Transverse colon (tissue), 4 donors: ENCODE data around the gene DRD1. TPM values are rescaled to one million over a fixed set of nuclear protein-coding genes. Genes with fewer than 3 reads are reported as not detected.

ENCODE experiments used
- DNase-seq: peaks from one replicate; pipeline ENCODE4 v3.0.0-alpha.2; 2019
- H3K27ac ChIP-seq, 4 donors: fragments of 200-600 bp; sonication (generic); 2 replicates each; pipeline ENCODE4 v1.5.1; 2016 to 2018; ENCODE audit warnings: inconsistent platforms in 4 of 4
- H3K27me3 ChIP-seq: fragments of 200-600 bp; sonication (generic); 2 replicates; pipeline ENCODE4 v1.5.1; 2017; ENCODE audit warnings: inconsistent platforms
- H3K36me3 ChIP-seq, 4 donors: fragments of 200-600 bp; sonication (generic); 2 replicates each; pipeline ENCODE4 v1.5.1; 2017 to 2019; ENCODE audit warnings: inconsistent platforms in 4 of 4
- H3K4me1 ChIP-seq, 4 donors: fragments of 200-600 bp; sonication (generic); 2 replicates each; pipeline ENCODE4 v1.5.1; 2017 to 2020; ENCODE audit warnings: inconsistent platforms in 4 of 4
- H3K4me3 ChIP-seq, 4 donors: fragments of 200-600 bp; sonication (generic); 1 replicate in 1 of 4; 2 replicates in 3 of 4; pipeline versions ENCODE4 v1.5.1 to v1.6.1; 2017 to 2019; ENCODE audit warnings: inconsistent platforms in 4 of 4
- H3K9me3 ChIP-seq, 2 donors: fragments of 200-600 bp; sonication (generic); 2 replicates each; pipeline ENCODE4 v1.5.1; 2017 to 2019; ENCODE audit warnings: inconsistent platforms in 2 of 2
- CTCF ChIP-seq, 5 experiments: fragments of 200-600 bp in 3 of 5; fragments of 450-650 bp in 2 of 5; sonication (generic) in 3 of 5; IDR thresholded peaks; 1 replicate in 2 of 5; 2 replicates in 3 of 5; pipeline ENCODE4 v1.5.1; 2016 to 2017; ENCODE audit warnings: antibody characterized with exemption in 5 of 5, inconsistent platforms in 3 of 5, mild to moderate bottlenecking in 2 of 5, moderate library complexity in 1 of 5
- EP300 ChIP-seq: sonication (generic); formaldehyde crosslinking; IDR thresholded peaks from one replicate; pipeline ENCODE4 v1.6.1; 2017; ENCODE audit warnings: antibody characterized with exemption, low read depth
- POLR2A ChIP-seq: fragments of 450-650 bp; IDR thresholded peaks from one replicate; pipeline ENCODE4 v1.6.1; 2016; ENCODE audit warnings: antibody characterized with exemption, mild to moderate bottlenecking, moderate library complexity
- POLR2AphosphoS5 ChIP-seq, 3 donors: sonication (generic); formaldehyde crosslinking; IDR thresholded peaks; one replicate each; pipeline ENCODE4 v1.6.1; 2016; ENCODE audit warnings: antibody characterized with exemption in 3 of 3
- WGBS, 2 donors: methylation state at CpG; one replicate each; pipeline ENCODE4 v1.1.5; 2018; ENCODE audit warnings: low coverage in 1 of 2; 5-methylcytosine and 5-hydroxymethylcytosine counted together
- in situ Hi-C, 4 donors: fragments of 200-750 bp; cut with MboI; loops; one replicate each; pipeline versions ENCODE4 v1.15.0 to v1.15.1; 2017; ENCODE audit warnings: low sequenced_read_pairs in 3 of 4, low pct_ligation_motif_present in 1 of 4, low pct_unique_long_range_greater_than_20kb in 1 of 4
- intact Hi-C: fragments of 100-400 bp; cut with DNase I; formaldehyde crosslinking; loops from one replicate; pipeline ENCODE4 v1.15.1; 2023; ENCODE audit warnings: low total_unique reads
- total RNA-seq, 4 donors: library from RNA; depleted of rRNA; stranded (reverse); fragments of >200 nt; gene quantifications; one replicate each; pipeline ENCODE4 v1.1.0, GENCODE V29; 2016

The DRD1 gene
- under 1 TPM in 1 of 4 donors, not detected in 3; 0.16 TPM for total RNA-seq

- in situ Hi-C loops (loop anchor here in 3 of 4 donors (5.0 to 10.0 kb wide), 3 partner anchors 489 to 499 kb away; no protein-coding TSS in a partner anchor), intact Hi-C loops (no loop called here)
- H3K4me3 ChIP-seq = peak within 1 kb of the TSS in 2 of 4 donors; percentile 26 to 43
- no peaks in the 10 kb centered on the region for H3K36me3 ChIP-seq
- H3K9me3 ChIP-seq = no peaks in the 10 kb centered on the region
- WGBS, 2 donors = 5% methylated on average over 56 of the region's 91 CpGs; no CpG with 5 or more reads in 1 of the 2 donors
- DNase-seq = peak; percentile 26
- H3K27me3 ChIP-seq = peaks cover 46% of the 10 kb centered on the region
- peaks cover 0 to 10% (median 8%) of the 10 kb centered on the region in 4 donors for H3K4me1 ChIP-seq
- TF ChIP-seq POLR2A (no peak), CTCF (IDR thresholded peaks at IDR 0.05) (peak in 4 of 5 experiments; percentile 56 to 77 (median 62)), POLR2AphosphoS5 (IDR thresholded peaks at IDR 0.05) (no peak), EP300 (no peak)
- H3K27ac ChIP-seq = peak within 1 kb of the TSS in 1 of 4 donors; percentile 2
Observed at GRCh38 chr5:175444060-175444904, at the start of gene DRD1. TSS of gene DRD1 (minus strand) at chr5:175444182. CDS start at chr5:175443099, 1,083 bp downstream.

- H3K27ac ChIP-seq = peak overlapping the region in 1 of 4 donors; percentile 41
- TF ChIP-seq CTCF (IDR thresholded peaks at IDR 0.05) = no peak
- no peak for TF ChIP-seq POLR2A
- TF ChIP-seq POLR2AphosphoS5 (IDR thresholded peaks at IDR 0.05) = no peak
- TF ChIP-seq EP300 = no peak
- intact Hi-C loops = no loop called here
- H3K9me3 ChIP-seq = no peaks in the 10 kb centered on the region
- no peak for DNase-seq
- H3K36me3 ChIP-seq = peaks cover 0 to 43% (median 14%) of the 10 kb centered on the region in 4 donors
- H3K27me3 ChIP-seq = no peaks in the 10 kb centered on the region
- peaks cover 0 to 13% (median 3%) of the 10 kb centered on the region in 4 donors for H3K4me1 ChIP-seq
- no peak overlapping the region for H3K4me3 ChIP-seq
- in situ Hi-C loops = no loop called here
- 45 to 75% methylated on average over 8 of the region's 8 CpGs for WGBS, 2 donors
Observed at GRCh38 chr5:175493726-175494125, 49.7 kb upstream of the DRD1 start.

- Histone ChIP-seq H3K4me3 (no peak overlapping the region), H3K36me3 (peaks cover 0 to 40% (median 14%) of the 10 kb centered on the region in 4 donors), H3K27ac (peak overlapping the region in 1 of 4 donors; percentile 41), H3K9me3 (no peaks in the 10 kb centered on the region), H3K4me1 (peaks cover 0 to 13% (median 3%) of the 10 kb centered on the region in 4 donors), H3K27me3 (no peaks in the 10 kb centered on the region)
- DNase-seq = no peak
- TF ChIP-seq POLR2A (no peak), POLR2AphosphoS5 (IDR thresholded peaks at IDR 0.05) (no peak), EP300 (no peak), CTCF (IDR thresholded peaks at IDR 0.05) (no peak)
- in situ Hi-C loops (no loop called here), intact Hi-C loops (no loop called here)
- 77 to 89% methylated on average over 3 to 7 of the region's 7 CpGs for WGBS, 2 donors
Observed at GRCh38 chr5:175493260-175493659, 49.3 kb upstream of the DRD1 start.

- H3K9me3 ChIP-seq = no peaks in the 10 kb centered on the region
- no peak for DNase-seq
- TF ChIP-seq EP300 (no peak), POLR2A (no peak), CTCF (IDR thresholded peaks at IDR 0.05) (no peak), POLR2AphosphoS5 (IDR thresholded peaks at IDR 0.05) (no peak)
- H3K4me1 ChIP-seq = peaks cover 0 to 13% (median 3%) of the 10 kb centered on the region in 4 donors
- no peak overlapping the region for H3K4me3 ChIP-seq
- H3K27me3 ChIP-seq = no peaks in the 10 kb centered on the region
- 78 to 94% methylated on average over 6 of the region's 6 CpGs for WGBS, 2 donors
- peaks cover 0 to 31% (median 14%) of the 10 kb centered on the region in 4 donors for H3K36me3 ChIP-seq
- in situ Hi-C loops (no loop called here), intact Hi-C loops (no loop called here)
- no peak overlapping the region for H3K27ac ChIP-seq
Observed at GRCh38 chr5:175491223-175491622, 47.2 kb upstream of the DRD1 start.
